GM19240 (cell line): ENCODE data around the gene TRNT1.

Experiments
- DNase-seq: peaks from one replicate; pipeline ENCODE4 v3.0.0; 2011; ENCODE audit warnings: low spot score; ENCODE audit not compliant: insufficient read length

The TRNT1 gene

GRCh38 chr3:3177861-3178497 lies 51.2 kb downstream of the TRNT1 start:
- DNase-seq, result no peak

GRCh38 chr3:3178498-3179328 lies 52.0 kb downstream of the TRNT1 start:
- no peak for DNase-seq

- DNase-seq, result peak; percentile 79
Observed at GRCh38 chr3:3179407-3180094, 52.8 kb downstream of the TRNT1 start, which contains the start of gene CRBN. TSS of gene CRBN (minus strand) at chr3:3179691. CDS start at chr3:3179687, 4 bp downstream.

- DNase-seq, result no peak
Observed at GRCh38 chr3:3180456-3180855, 53.7 kb downstream of the TRNT1 start.

- no peak for DNase-seq
Observed at GRCh38 chr3:3184876-3185275, 58.1 kb downstream of the TRNT1 start.

- DNase-seq, result no peak
Observed at GRCh38 chr3:3189102-3189727, 62.5 kb downstream of the TRNT1 start.

- DNase-seq, result no peak
Observed at GRCh38 chr3:3189961-3190360, 63.2 kb downstream of the TRNT1 start.

- no peak for DNase-seq
Observed at GRCh38 chr3:3191675-3192285, 65.0 kb downstream of the TRNT1 start.

GRCh38 chr3:3192286-3192675 lies 65.5 kb downstream of the TRNT1 start:
- no peak for DNase-seq

GRCh38 chr3:3194861-3195260 lies 68.1 kb downstream of the TRNT1 start:
- DNase-seq, result no peak

GRCh38 chr3:3196148-3196861 lies 69.6 kb downstream of the TRNT1 start:
- DNase-seq, result no peak
